ENCODE measurements around the gene AGAP1.
A peak's percentile ranks its signal among the peaks of the same experiment; 100 is the strongest.

AGAP1 gene

GRCh38 chr2:235859651-235860050, 365.8 kb downstream of the AGAP1 start:
- DNase-seq: no peak

DNA sequence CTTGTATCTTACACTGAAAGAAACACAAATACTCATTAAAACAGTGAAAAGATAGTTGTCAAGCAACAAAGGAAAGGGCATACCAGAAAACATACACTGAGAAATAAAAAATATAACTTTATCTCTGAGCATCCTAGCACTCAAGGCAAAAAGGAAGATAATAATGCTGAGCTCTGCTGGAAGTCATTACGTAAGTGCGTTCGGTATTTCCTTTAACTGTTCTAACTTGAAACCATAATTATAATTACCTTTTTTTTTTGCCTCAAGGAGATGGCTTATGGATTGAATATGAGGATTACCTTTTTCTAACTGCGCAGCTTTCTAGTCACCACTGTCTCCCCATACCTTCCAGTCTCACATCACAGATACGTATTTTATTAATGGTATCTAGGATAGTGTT, 366.3 kb downstream of the AGAP1 start:
- no peak for DNase-seq

DNA sequence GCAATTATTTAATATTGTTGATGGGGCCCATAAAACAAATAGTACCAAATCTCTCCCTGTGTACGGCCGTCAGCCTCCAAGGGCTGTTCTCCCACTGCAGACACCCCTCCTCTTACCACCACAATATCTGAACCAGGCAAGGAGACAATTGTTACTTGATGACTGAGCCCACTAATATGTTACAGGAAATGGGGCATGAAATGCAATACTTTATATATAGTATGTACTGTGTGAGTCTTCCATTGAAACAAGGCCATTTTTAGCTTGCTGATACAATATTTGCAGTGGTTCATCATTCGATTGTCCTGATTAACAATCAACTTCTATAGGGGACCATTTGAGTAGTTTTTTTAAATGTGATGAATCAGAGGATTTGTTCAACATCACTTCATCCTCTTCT, 367.0 kb downstream of the AGAP1 start:
- DNase-seq: no peak

- no peak for DNase-seq
These were observed 367.5 kb downstream of the AGAP1 start for GRCh38 chr2:235861383-235861782.

DNA sequence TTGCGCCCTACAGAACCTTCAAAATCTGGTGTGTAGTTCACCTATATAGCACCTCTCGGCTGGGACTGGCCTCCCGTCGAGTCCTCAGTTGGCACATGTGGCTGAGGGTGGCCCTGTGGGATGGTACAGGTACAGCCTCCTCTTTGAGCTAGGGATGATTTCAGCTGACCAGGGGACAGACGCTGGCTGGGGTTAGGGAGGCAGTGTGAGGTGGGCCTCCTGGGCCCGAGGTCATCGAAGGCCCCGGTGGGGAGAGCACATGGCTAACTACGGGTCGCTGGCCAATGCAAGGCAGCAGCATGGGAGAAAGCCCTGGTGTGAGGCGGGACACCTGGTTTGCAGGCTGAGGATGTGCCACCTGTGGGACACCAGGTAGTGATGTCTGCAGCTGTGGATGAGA, 369.6 kb downstream of the AGAP1 start:
- DNase-seq: no peak

DNA sequence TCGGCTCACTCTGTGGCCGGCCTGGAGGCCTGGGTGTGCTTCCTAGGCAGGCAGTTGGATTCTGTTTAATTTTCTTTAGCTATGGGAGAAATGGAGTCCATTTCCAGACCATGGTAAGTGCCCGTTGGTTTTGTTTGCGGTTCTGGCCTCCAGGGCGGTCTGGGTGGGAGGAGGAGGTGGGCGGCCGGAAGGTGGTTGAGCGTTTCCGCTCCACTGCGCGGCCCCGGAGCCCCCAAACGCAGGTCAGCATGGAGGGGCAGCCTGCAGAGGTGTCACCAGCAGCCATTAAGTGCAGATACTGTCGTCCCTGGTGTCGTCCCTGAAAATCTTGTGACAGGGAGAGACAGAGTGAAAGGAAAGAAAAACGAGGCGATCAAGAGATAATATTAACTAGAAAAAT, 370.5 kb downstream of the AGAP1 start:
- no peak for DNase-seq

DNA sequence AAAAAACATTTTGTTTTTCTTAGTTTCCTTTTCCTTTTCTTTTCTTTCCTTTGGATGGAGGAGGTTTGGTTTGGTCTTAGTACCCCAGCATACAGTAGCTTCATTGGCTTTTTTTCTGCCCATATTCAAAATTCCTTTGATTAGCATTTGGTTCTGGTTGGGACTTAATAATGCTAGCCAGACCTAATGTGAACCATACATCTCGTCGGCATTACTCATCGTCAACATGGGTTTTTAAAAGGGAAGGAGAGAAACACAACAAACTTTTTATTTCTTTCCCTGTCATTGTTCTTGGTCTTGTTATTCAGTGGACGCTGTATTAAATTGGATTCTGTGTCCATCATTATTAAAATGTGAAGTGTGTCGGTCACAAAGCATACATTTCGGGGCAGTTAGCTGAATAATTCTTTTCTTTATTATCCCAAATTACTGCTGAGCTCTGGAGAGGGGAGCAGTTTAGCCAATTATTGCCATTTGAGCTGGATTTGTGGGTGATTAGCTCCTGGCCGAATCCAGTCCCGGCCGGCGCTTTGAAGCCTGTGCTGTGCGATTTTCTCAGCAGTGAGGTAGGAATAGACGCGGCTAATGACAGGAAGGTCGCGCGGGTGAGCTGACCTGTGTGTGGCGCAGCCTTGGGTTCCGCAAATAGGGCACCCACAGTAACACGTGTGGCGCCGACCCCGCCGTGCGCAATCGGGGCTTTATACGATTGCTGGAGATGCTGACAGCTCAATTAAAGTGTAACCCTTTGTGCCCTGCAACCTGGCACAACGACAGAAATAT, 371.1 kb downstream of the AGAP1 start:
- DNase-seq: no peak

- no peak for DNase-seq
These were observed 372.5 kb downstream of the AGAP1 start for GRCh38 chr2:235866373-235866772.

DNA sequence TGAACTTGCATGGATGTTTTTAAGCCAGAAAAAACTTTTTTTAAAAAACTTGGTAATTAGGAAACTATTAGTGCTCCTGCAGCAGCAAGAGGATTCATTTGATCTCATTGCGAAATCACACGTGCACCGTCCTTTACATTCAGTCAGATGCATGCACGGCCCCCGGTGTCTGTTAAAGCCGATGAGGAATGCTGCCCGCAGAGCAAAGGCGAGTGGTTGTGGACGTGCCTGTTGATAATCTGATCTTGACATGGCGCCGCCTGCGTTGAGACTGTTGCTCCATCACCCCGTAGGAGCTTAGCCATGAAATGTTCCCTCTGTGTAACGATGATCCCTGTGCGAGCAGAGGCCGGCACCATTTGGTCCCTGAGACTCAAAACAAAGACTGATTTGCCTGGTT, 374.4 kb downstream of the AGAP1 start:
- no peak for DNase-seq

DNA sequence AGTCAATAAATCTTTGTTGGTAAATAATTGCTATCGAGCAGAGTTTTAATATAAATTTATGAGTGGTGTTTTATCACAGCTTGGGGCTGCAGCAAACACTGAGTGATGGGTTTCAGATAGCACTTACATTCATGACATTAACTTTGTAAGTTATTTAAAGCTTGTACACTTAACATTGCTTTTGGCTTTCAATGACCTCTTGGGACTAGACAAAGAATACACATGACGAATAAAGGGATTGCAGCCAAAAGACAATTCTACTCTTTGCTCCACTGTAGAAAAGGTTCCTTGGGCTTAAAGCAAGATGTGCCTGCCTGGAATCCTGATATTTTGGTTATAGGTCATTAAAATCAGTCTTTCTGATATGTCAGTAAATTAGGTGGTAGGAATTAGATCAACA, 374.8 kb downstream of the AGAP1 start:
- DNase-seq: no peak

DNA sequence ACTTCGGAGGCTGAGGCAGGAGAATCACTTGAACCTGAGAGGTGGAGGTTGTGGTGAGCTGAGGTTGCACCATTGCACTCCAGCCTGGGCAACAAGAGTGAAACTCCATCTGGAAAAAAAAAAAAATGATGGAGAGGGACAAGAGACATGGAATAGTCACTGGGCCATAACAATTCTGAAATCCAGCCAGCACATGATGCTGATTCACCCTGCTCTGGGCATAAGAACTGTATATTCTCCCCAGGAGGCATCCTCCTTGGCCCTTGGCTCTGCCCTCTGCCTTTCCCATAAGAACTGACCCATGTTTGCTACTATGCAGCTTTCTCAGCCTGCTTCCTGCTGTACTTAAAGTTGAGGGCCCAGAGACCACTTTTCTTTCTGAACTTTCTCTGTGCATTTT, 376.7 kb downstream of the AGAP1 start:
- no peak for DNase-seq

DNA sequence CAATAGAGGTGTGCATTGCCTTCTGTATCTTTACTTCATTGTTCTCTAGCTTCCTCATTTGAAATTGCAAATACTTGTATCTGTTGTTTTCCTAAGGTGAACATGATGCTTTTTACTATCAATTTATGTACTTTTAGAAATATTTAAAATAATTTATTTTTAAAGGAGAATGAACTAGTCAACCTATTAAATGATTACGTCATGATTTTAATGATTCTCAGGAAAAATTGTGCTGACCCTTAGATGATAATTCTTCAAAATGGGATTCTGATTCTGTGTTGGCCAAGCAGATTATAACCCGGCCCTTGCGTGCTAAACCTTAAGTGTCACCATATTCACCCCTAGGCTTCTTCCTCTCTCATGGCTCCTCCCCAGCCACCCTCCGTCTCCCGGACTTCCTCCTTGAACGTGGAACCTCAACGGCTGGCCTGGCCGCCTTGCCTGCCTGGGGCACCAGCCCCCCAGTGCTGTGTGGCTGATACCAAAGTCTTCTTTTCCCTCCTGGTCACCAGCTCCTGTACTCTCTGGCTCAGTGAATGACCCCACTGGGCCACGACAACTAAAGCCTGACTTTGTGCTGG, 382.3 kb downstream of the AGAP1 start:
- DNase-seq: no peak

DNA sequence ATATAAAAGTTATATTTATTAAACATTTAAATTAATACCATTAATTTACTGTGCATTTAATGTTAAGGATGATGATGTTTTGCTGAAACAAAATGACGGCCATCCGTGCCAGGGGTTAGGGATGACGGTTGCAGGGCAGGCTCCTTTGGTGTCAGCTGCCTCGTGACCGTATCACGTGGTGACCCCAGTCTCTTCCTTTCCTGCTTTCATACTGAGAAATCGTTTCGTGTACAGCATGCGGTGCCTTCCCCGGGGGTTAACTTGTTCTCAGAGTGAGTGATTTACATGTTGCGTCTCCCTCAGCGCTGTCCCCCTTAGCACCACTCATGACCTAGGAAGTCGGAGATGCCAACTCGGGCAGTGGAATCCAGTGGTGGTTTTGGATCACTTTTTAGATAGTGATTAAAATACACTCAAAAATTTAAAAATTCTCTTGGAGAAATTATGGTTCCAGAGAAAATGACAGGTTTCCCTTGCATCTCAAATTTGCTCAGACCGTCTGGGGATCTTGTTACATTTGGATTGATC, 383.5 kb downstream of the AGAP1 start:
- no peak for DNase-seq

GRCh38 chr2:235879116-235879515, 385.3 kb downstream of the AGAP1 start:
- DNase-seq: no peak

- no peak for DNase-seq
These were observed 389.8 kb downstream of the AGAP1 start for GRCh38 chr2:235883675-235884074.

DNA sequence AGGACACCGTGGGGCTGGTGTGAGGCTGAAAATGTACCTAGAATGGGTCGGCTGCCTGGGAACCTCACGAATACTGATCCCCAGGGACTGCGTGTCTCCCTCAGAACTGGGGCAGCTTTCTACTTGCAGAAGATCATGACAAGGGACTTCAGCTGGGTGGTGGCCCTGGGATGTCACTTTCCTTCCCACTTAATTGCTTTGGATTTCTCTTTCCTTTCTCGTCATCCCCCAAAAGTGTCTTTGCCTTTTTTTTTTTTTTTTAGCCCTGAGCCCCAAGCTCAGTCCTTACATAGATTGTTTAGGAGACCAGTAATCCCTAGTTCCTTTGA, 395.4 kb downstream of the AGAP1 start:
- DNase-seq: no peak

GRCh38 chr2:235893129-235893698, 399.4 kb downstream of the AGAP1 start:
- no peak for DNase-seq

GRCh38 chr2:235894839-235895238, 401.0 kb downstream of the AGAP1 start:
- DNase-seq: no peak

GRCh38 chr2:235896061-235896460, 402.2 kb downstream of the AGAP1 start:
- no peak for DNase-seq

DNA sequence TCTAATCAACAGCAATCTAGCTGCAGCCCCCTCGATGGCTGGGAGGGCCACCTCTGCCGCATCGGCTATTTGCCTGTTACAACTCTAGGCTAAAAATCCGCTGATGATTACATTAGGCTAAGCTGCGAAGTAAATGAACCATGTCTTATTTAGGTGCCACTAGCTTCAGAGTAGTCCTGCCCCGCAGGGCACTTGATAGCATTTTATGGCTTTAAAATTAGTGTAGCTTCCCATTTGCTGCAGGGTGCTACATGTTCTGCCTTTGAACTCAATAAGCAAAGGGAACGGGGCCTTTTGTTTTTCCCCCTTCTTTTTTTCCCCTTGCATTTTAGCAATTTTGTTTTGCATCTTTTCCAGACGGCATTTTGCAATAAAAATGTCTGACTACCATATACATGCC, 404.1 kb downstream of the AGAP1 start:
- DNase-seq: peak; percentile 3

DNA sequence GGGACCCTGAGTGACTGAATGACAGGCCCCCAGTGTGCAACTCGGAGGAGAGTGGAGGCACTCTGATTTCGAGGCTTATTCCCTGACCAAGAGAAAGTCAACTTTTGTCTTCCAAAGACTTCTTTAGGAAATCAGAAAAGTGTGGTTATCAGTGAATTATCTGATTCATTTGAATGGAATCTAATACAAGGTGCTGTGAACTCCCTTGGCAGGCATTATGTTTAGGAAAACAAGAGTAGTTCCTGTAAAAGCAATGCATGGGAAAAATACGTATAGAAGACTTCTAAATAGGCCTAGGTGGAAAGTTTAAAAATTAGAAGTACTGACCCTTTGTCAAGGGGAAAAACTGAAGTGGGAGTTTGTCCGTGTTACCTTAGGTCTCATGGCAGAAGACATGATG, 404.9 kb downstream of the AGAP1 start:
- DNase-seq: no peak

DNA sequence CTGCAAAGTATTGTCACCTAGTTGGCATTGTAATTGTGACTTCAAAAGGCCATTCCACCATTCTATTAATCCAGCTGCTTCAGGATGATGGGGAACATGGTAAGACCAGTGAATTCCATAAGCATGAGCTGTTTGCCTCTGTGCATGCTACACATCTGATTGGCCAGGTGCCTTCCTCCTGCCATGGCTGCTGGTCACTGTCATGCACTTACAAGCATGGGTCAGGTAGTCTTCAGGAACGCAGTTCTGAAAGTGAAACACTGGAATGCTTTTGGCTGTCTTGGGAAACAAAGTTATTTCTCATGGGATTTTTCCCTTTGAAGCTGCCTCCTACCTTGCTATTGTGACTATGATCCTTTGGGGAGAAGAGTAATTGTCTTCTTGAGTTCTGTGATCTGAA, 406.8 kb downstream of the AGAP1 start:
- DNase-seq: no peak

DNA sequence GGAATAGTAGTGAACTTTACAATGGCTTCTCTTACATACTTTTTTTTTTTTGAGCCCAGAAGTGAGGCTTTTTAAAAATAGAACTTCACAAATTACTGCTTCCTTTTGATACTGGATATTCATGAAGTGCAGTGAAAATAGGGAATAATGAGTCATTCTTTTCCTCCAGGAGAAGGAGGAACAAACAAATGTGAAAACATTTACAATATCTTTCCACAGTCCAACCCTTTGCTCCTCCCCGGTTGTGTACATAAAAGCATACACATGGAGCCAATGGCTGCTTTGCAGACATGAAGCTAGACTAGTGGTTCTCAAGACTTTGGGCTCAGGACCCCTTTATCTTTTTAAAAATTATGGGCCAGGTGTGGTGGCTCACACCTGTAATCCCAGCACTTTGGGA, 407.4 kb downstream of the AGAP1 start:
- no peak for DNase-seq

DNA sequence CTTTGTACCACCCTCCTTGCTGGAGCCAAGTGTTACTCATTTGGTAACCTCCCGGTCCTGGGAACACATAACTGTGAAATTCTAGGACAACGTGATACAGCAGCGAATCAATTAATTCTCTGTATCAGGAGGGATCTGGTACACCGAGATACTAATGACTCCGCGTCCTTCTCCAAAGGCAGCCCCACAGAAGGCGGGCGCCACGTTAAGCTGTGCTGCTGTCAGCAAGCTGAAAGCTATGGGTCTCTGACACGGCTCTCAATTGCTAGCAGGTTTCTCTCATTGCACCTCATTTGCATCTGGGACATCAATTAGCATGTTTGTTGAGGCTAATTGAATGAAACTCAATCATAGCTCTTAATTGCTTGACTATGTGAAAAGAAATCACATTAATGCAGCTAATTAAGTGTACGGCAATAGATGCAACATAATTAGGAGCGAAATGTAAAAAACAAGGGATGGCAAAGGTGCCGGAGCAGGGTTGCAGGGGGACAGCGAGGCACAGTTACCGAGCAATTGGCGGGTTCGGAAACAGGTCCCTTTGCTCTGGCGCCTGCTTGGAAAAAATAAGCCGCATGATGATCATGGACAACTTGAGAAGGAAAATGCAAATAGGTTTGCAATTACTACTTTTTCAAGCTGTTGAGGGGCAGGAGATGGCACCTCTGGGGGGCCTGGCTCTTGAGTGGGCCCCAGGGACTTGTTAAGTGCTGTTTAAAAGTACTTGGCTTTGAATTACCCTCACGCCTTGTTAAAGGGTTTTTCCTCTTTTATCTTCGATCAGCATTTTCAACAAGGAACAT, 410.1 kb downstream of the AGAP1 start:
- DNase-seq: peak; percentile 57

Measured in DMS79 treated with DMSO at 0.1 percent for 48 hours (cell line).